ENCODE data around the gene HSD3B2. TPM values are rescaled to one million over a fixed set of nuclear protein-coding genes. Genes with fewer than 3 reads are reported as not detected.
"Not testable (repeated sequence)": the region's sequence is repeated elsewhere in the genome, so short reads cannot be mapped to it uniquely, and the experiment has no call there.

HSD3B2 gene
- not detected for total RNA-seq

GRCh38 chr1:119414950-119415349 is at the start of gene HSD3B2:
TSS of gene HSD3B2 (plus strand) at chr1:119415150. CDS start at chr1:119415420, 270 bp downstream.
- no peak for DNase-seq (ENCODE audit: low spot score)

- no peak for DNase-seq (ENCODE audit: low spot score)
These were observed 48.5 kb upstream of the HSD3B2 start for GRCh38 chr1:119366424-119366823.

- no peak for DNase-seq (ENCODE audit: low spot score)
These were observed 47.4 kb upstream of the HSD3B2 start for GRCh38 chr1:119367432-119368124.

GRCh38 chr1:119368554-119368953 is 46.4 kb upstream of the HSD3B2 start, which contains the start of gene HAO2:
TSS of gene HAO2 (plus strand) at chr1:119368785. CDS start at chr1:119381086, 12,301 bp downstream.
- no peak for DNase-seq (ENCODE audit: low spot score)

GRCh38 chr1:119370748-119371147 is 44.2 kb upstream of the HSD3B2 start:
- no peak for DNase-seq (ENCODE audit: low spot score)

GRCh38 chr1:119371815-119372214 is 43.1 kb upstream of the HSD3B2 start:
- no peak for DNase-seq (ENCODE audit: low spot score)

GRCh38 chr1:119372503-119373086 is 42.4 kb upstream of the HSD3B2 start:
- DNase-seq (ENCODE audit: low spot score), result peak; percentile 50

- no peak for DNase-seq (ENCODE audit: low spot score)
These were observed 41.5 kb upstream of the HSD3B2 start for GRCh38 chr1:119373465-119373864.

GRCh38 chr1:119374208-119374874 is 40.6 kb upstream of the HSD3B2 start:
- no peak for DNase-seq (ENCODE audit: low spot score)

GRCh38 chr1:119375366-119375765 is 39.6 kb upstream of the HSD3B2 start:
- no peak for DNase-seq (ENCODE audit: low spot score)

- no peak for DNase-seq (ENCODE audit: low spot score)
These were observed 38.4 kb upstream of the HSD3B2 start for GRCh38 chr1:119376594-119376993.

GRCh38 chr1:119377594-119377993 is 37.4 kb upstream of the HSD3B2 start:
- not testable (repeated sequence) for DNase-seq (ENCODE audit: low spot score)

GRCh38 chr1:119379117-119379516 is 35.8 kb upstream of the HSD3B2 start:
- no peak for DNase-seq (ENCODE audit: low spot score)

GRCh38 chr1:119380304-119380703 is 34.6 kb upstream of the HSD3B2 start:
- no peak for DNase-seq (ENCODE audit: low spot score)

GRCh38 chr1:119380983-119381662 is 33.8 kb upstream of the HSD3B2 start:
- DNase-seq (ENCODE audit: low spot score), result no peak

GRCh38 chr1:119384591-119384990 is 30.4 kb upstream of the HSD3B2 start:
- no peak for DNase-seq (ENCODE audit: low spot score)

GRCh38 chr1:119385650-119386049 is 29.3 kb upstream of the HSD3B2 start:
- no peak for DNase-seq (ENCODE audit: low spot score)

GRCh38 chr1:119387858-119388257 is 27.1 kb upstream of the HSD3B2 start:
- no peak for DNase-seq (ENCODE audit: low spot score)

GRCh38 chr1:119388450-119388849 is 26.5 kb upstream of the HSD3B2 start:
- DNase-seq (ENCODE audit: low spot score), result no peak

GRCh38 chr1:119390526-119390925 is 24.4 kb upstream of the HSD3B2 start:
- DNase-seq (ENCODE audit: low spot score), result no peak

- DNase-seq (ENCODE audit: low spot score), result no peak
These were observed 23.2 kb upstream of the HSD3B2 start for GRCh38 chr1:119391749-119392148.

- no peak for DNase-seq (ENCODE audit: low spot score)
These were observed 20.9 kb upstream of the HSD3B2 start for GRCh38 chr1:119394085-119394484.

Measured in ureter (tissue), 1 donor.